Fibroblast of lung (primary cell): ENCODE results near the gene SLC6A19. TPM values are rescaled to one million over a fixed set of nuclear protein-coding genes. Genes with fewer than 3 reads are reported as not detected.

Experiments used
- DNase-seq, 2 donors: peaks; one replicate each; pipeline versions ENCODE4 v3.0.0 to v3.0.0-alpha.2; 2010; ENCODE audit warnings: low read depth in 2 of 2
- H2AFZ ChIP-seq: 2 replicates; pipeline ENCODE4 v1.5.1; 2012; ENCODE audit warnings: low read length, control low read depth, inconsistent platforms
- H3K27ac ChIP-seq: 2 replicates; pipeline ENCODE4 v1.5.1; 2011; ENCODE audit warnings: low read length, control low read depth; ENCODE audit not compliant: insufficient read depth
- H3K27me3 ChIP-seq: 2 replicates; pipeline ENCODE4 v1.5.1; 2011; ENCODE audit warnings: mild to moderate bottlenecking, low read length; ENCODE audit not compliant: control insufficient read depth, insufficient read depth
- H3K36me3 ChIP-seq: 2 replicates; pipeline ENCODE4 v1.5.1; 2011; ENCODE audit warnings: low read length; ENCODE audit not compliant: control insufficient read depth, insufficient read depth
- H3K4me1 ChIP-seq: 2 replicates; pipeline ENCODE4 v1.5.1; 2011; ENCODE audit warnings: low read length; ENCODE audit not compliant: control insufficient read depth, insufficient read depth; ENCODE audit errors: extremely low read depth
- H3K4me2 ChIP-seq: 2 replicates; pipeline ENCODE4 v1.5.1; 2011; ENCODE audit warnings: low read length, control low read depth; ENCODE audit not compliant: insufficient read depth; ENCODE audit errors: extremely low read depth
- H3K4me3 ChIP-seq, 4 experiments: fragments of 200-600 bp in 1 of 4; sonication (generic) in 1 of 4; replicated peaks in 1 of 4; 2 replicates each; pipeline ENCODE4 v1.5.1; 2011 to 2016; ENCODE audit warnings: low read length in 4 of 4, low read depth in 3 of 4, mild to moderate bottlenecking in 3 of 4, control low read depth in 2 of 4, inconsistent platforms in 1 of 4, mixed read lengths in 1 of 4; ENCODE audit not compliant: insufficient read depth in 1 of 4; ENCODE audit errors: control extremely low read depth in 1 of 4
- H3K79me2 ChIP-seq: 2 replicates; pipeline ENCODE4 v1.5.1; 2012; ENCODE audit warnings: mild to moderate bottlenecking, low read length, inconsistent platforms; ENCODE audit not compliant: control insufficient read depth, insufficient read depth
- H3K9ac ChIP-seq: 2 replicates; pipeline ENCODE4 v1.5.1; 2011; ENCODE audit warnings: mild to moderate bottlenecking, low read length, control low read depth; ENCODE audit not compliant: insufficient read depth
- H3K9me3 ChIP-seq: 2 replicates; pipeline ENCODE4 v1.5.1; 2012; ENCODE audit warnings: low read depth, low read length; ENCODE audit not compliant: control insufficient read depth, insufficient read depth
- H4K20me1 ChIP-seq: 2 replicates; pipeline ENCODE4 v1.5.1; 2011; ENCODE audit warnings: low read length; ENCODE audit not compliant: control insufficient read depth, insufficient read depth; ENCODE audit errors: extremely low read depth
- EZH2 ChIP-seq: IDR thresholded peaks from 2 replicates; pipeline ENCODE4 v1.5.1; 2012; ENCODE audit warnings: low read length, control low read depth, mild to moderate bottlenecking; ENCODE audit errors: missing control alignments
- polyA plus RNA-seq, 2 donors: library from polyadenylated mRNA; depleted of rRNA in 1 of 2; stranded (reverse) in 1 of 2; unstranded in 1 of 2; fragments of >200 nt; gene quantifications; 2 replicates each; pipeline ENCODE4 v1.2.1, GENCODE V29; 2011 to 2012; ENCODE audit warnings: missing spikeins in 1 of 2
- total RNA-seq: library from RNA; depleted of rRNA; stranded (reverse); fragments of >200 nt; gene quantifications from 2 replicates; pipeline ENCODE4 v1.2.1, GENCODE V29; 2014
- TF ChIP-seq, protein P1 (sequence below), 2 donors: IDR thresholded peaks in 1 of 2; conservative IDR thresholded peaks in 1 of 2; 1 replicate in 1 of 2; 2 replicates in 1 of 2; pipeline ENCODE4 v1.5.1; 2011 to 2012; ENCODE audit warnings: low read length in 2 of 2, control low read depth in 1 of 2, inconsistent platforms in 1 of 2, low read depth in 1 of 2, mild to moderate bottlenecking in 1 of 2

SLC6A19 gene
- total and polyA plus RNA-seq, 2 donors (not counting 1 experiment from before 2014, with no cell fraction given), result not detected

DNA sequence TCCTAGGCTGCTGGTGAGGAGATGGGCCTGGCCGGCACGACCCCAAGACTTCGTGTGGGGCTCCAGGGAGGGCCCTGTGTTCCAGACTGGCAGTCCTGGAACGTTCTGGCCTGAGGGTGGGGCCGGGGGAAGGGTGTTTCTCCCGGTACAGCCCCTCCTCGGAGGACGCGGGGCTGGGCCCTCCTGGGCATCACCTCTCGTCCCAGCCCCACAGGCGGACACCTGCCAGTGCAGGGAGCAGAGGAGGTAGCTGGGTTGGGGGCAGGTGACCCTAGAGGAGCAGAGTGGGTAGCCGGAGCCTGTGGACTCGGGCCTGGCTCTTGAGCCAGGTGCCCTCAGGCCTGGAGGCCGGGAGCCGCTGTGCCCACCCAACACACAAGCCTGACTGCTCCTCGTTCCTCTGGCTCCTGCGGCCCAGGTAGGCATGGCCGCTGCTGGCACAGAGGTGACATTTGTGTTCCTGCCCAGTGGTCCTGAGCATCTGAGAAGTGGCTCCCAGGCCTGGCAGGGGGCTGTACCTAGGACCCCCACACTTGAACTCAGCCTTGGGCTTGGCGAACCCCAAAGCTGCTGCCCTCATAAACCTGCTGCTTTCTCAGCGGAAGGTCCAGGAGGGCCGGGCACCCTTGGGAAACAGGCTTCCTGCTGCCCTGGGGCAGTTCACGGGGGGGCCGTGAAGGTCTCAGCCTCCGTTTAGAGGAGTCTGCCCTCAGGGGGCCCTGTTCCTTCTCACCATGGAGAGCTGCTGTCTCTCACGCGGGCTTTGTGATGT is 817 bp downstream of the SLC6A19 start:
- Histone ChIP-seq H3K9ac (no peak overlapping the region), H3K4me2 (no peak overlapping the region), H3K27me3 (no peaks in the 10 kb centered on the region), H4K20me1 (no peaks in the 10 kb centered on the region), H3K36me3 (no peaks in the 10 kb centered on the region), H2AFZ (no peak overlapping the region), H3K27ac (no peak overlapping the region), H3K79me2 (no peaks in the 10 kb centered on the region), H3K4me1 (no peaks in the 10 kb centered on the region), H3K4me3 (no peak overlapping the region), H3K9me3 (no peaks in the 10 kb centered on the region)
- DNase-seq, result no peak
- TF ChIP-seq, protein P1, sequence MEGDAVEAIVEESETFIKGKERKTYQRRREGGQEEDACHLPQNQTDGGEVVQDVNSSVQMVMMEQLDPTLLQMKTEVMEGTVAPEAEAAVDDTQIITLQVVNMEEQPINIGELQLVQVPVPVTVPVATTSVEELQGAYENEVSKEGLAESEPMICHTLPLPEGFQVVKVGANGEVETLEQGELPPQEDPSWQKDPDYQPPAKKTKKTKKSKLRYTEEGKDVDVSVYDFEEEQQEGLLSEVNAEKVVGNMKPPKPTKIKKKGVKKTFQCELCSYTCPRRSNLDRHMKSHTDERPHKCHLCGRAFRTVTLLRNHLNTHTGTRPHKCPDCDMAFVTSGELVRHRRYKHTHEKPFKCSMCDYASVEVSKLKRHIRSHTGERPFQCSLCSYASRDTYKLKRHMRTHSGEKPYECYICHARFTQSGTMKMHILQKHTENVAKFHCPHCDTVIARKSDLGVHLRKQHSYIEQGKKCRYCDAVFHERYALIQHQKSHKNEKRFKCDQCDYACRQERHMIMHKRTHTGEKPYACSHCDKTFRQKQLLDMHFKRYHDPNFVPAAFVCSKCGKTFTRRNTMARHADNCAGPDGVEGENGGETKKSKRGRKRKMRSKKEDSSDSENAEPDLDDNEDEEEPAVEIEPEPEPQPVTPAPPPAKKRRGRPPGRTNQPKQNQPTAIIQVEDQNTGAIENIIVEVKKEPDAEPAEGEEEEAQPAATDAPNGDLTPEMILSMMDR (conservative IDR thresholded peaks at IDR 0.05 in 1 of 2, IDR thresholded peaks at IDR 0.05 in 1 of 2; ENCODE audit: low read depth in 1 of 2, low read length in 2 of 2), result no peak
- no peak for TF ChIP-seq EZH2

- Histone ChIP-seq H3K36me3 (no peaks in the 10 kb centered on the region), H3K27me3 (no peaks in the 10 kb centered on the region), H3K4me2 (no peak overlapping the region), H3K4me3 (no peak overlapping the region), H3K27ac (no peak overlapping the region), H3K9me3 (no peaks in the 10 kb centered on the region), H3K79me2 (no peaks in the 10 kb centered on the region), H3K4me1 (no peaks in the 10 kb centered on the region), H4K20me1 (no peaks in the 10 kb centered on the region), H3K9ac (no peak overlapping the region), H2AFZ (no peak overlapping the region)
- no peak for TF ChIP-seq EZH2
- TF ChIP-seq, protein P1 (conservative IDR thresholded peaks at IDR 0.05 in 1 of 2, IDR thresholded peaks at IDR 0.05 in 1 of 2; ENCODE audit: low read depth in 1 of 2, low read length in 2 of 2), result no peak
- DNase-seq, result no peak
Observed at GRCh38 chr5:1202798-1203185, 1.4 kb downstream of the SLC6A19 start.

DNA sequence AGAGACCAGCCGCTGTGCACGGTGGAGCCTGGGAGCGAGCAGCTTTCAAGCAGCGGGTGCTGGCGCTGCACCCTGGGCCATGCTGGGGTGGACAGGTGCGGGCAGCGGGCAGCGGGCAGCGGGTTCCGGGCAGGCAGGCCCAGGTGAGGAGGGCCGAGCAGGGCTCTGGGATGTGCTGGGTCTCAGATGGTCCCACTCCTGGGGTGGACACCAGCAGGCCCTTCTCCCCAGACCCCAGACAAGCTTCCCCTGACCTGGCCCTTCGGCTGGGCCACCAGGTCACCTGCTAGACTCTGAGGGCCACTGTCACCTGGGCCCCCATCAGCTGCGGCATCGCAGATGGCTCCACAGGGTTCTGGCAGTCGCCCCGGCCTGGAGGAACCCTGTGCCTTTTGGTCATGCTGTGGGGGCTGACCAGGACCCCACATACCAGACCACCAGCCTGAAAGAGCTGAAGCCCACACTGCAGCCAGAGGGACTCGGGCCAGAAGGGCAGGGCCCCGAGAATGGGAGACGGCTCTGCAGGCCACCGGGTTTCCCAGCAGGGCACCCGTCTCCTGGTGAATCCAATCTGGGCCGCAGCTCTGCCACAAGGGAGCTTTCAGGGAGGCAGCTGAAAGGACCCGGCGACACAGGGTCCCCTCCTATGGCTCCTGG is 2.0 kb downstream of the SLC6A19 start:
- H3K27me3 ChIP-seq, result no peaks in the 10 kb centered on the region
- H3K27ac ChIP-seq, result no peak overlapping the region
- TF ChIP-seq, protein P1 (conservative IDR thresholded peaks at IDR 0.05 in 1 of 2, IDR thresholded peaks at IDR 0.05 in 1 of 2; ENCODE audit: low read depth in 1 of 2, low read length in 2 of 2), result no peak
- TF ChIP-seq EZH2, result no peak
- no peaks in the 10 kb centered on the region for H4K20me1 ChIP-seq
- H3K36me3 ChIP-seq, result no peaks in the 10 kb centered on the region
- H3K79me2 ChIP-seq, result no peaks in the 10 kb centered on the region
- H3K4me1 ChIP-seq, result no peaks in the 10 kb centered on the region
- no peak for DNase-seq
- no peak overlapping the region for H3K9ac ChIP-seq
- no peak overlapping the region for H2AFZ ChIP-seq
- H3K9me3 ChIP-seq, result no peaks in the 10 kb centered on the region
- no peak overlapping the region for H3K4me3 ChIP-seq
- no peak overlapping the region for H3K4me2 ChIP-seq
